Smooth muscle cell (in vitro differentiated cells): Measurements from ENCODE around the gene LARP7. TPM values are rescaled to one million over a fixed set of nuclear protein-coding genes. Genes with fewer than 3 reads are reported as not detected.
"Not testable (repeated sequence)": the region's sequence is repeated elsewhere in the genome, so short reads cannot be mapped to it uniquely, and the experiment has no call there.

Experiments
- DNase-seq: peaks from one replicate; lab custom pipeline; 2025; ENCODE audit not compliant: unreplicated experiment; lab: John Stamatoyannopoulos, UW
- H2AFZ ChIP-seq: fragments of 200-600 bp; sonication (generic); 2 replicates; pipeline ENCODE4 v1.6.0; 2016; ENCODE audit warnings: antibody characterized with exemption, low read depth, mild to moderate bottlenecking
- H3F3A ChIP-seq: fragments of 200-600 bp; sonication (generic); 2 replicates; pipeline ENCODE4 v1.6.0; 2017; ENCODE audit warnings: antibody characterized with exemption, low read depth
- H3K27ac ChIP-seq: fragments of 200-600 bp; sonication (generic); 2 replicates; pipeline ENCODE4 v1.5.1; 2016; ENCODE audit warnings: low read depth, mild to moderate bottlenecking
- H3K27me3 ChIP-seq: fragments of 200-600 bp; sonication (generic); 2 replicates; pipeline ENCODE4 v1.6.1; 2016; ENCODE audit warnings: low read depth, mild to moderate bottlenecking
- H3K36me3 ChIP-seq: fragments of 200-600 bp; sonication (generic); 2 replicates; pipeline ENCODE4 v1.5.1; 2016; ENCODE audit warnings: low read depth
- H3K4me1 ChIP-seq: fragments of 200-600 bp; sonication (generic); 2 replicates; pipeline ENCODE4 v1.5.1; 2016; ENCODE audit warnings: low read depth
- H3K4me2 ChIP-seq: fragments of 200-600 bp; sonication (generic); 2 replicates; pipeline ENCODE4 v1.6.0; 2016; ENCODE audit warnings: mild to moderate bottlenecking
- H3K4me3 ChIP-seq: fragments of 200-600 bp; sonication (generic); 2 replicates; pipeline ENCODE4 v1.5.1; 2016; ENCODE audit warnings: mild to moderate bottlenecking
- H3K79me2 ChIP-seq: fragments of 200-600 bp; sonication (generic); 2 replicates; pipeline ENCODE4 v1.6.0; 2016; ENCODE audit warnings: low read depth, mild to moderate bottlenecking
- H3K9ac ChIP-seq: fragments of 200-600 bp; sonication (generic); 2 replicates; pipeline ENCODE4 v1.6.0; 2016; ENCODE audit warnings: low read depth
- H3K9me3 ChIP-seq: fragments of 200-600 bp; sonication (generic); replicated peaks from 2 replicates; pipeline ENCODE4 v1.5.1; 2016; ENCODE audit warnings: low read depth
- H4K20me1 ChIP-seq: fragments of 200-600 bp; sonication (generic); 2 replicates; pipeline ENCODE4 v1.6.0; 2016; ENCODE audit warnings: low read depth
- WGBS: methylation state at CpG from one replicate; pipeline ENCODE4 v1.1.7; 2016; ENCODE audit warnings: low lambda C conversion rate; 5-methylcytosine and 5-hydroxymethylcytosine counted together
- polyA plus RNA-seq: library from polyadenylated mRNA; unstranded; fragments of >200 nt; fragmentation: Nextera tagmentation; extraction: Ambion mirVana; gene quantifications from 2 replicates; pipeline ENCODE4 v1.2.1, GENCODE V29; 2016
- total RNA-seq: library from RNA; depleted of rRNA; stranded (reverse); fragments of >200 nt; gene quantifications from 2 replicates; pipeline ENCODE4 v1.2.3, GENCODE V29; 2014
- TF ChIP-seq, protein P1 (sequence below): fragments of 200-600 bp; sonication (generic); IDR thresholded peaks from 2 replicates; pipeline ENCODE4 v1.5.1; 2017; ENCODE audit warnings: borderline replicate concordance, mild to moderate bottlenecking, antibody characterized with exemption; ENCODE audit not compliant: insufficient read depth, poor library complexity, severe bottlenecking

The LARP7 gene
- total and polyA plus RNA-seq, 2 experiments from 2014 or later, result 25.2 to 29.4 TPM

DNA sequence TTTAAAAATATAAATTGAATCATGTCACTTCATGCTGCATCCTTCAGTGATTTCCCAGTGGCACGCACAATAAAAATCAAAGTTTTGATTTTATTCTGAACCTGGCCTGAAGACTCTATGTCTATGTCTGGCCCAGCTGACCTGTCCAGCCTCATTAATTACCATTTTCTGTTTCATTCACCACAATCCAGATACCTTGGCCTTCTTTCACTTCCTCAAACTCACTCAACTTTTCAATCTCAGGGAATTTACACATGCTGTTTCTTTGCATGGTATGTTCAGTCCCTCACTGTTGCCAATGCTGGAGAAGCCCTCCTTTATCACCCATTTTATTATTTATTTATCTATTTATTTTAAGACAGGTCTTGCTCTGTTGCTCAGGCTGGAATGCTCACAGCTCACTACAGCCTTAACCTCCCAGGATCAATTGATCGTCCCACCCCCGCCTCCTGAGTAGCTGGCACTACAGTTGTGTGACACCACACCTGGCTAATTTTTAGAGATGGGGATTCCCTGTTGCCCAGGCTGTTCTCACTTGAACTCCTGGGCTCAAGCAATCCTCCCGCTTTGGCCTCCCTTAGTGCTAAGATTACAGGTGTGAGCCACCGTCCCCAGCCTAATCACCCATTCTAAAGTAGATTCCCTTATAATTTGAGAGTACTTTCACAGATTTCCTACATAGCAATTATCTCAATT lies 43.4 kb upstream of the LARP7 start:
- Histone ChIP-seq H3K79me2 (no peaks in the 10 kb centered on the region), H2AFZ (no peak overlapping the region), H3K4me1 (no peaks in the 10 kb centered on the region), H3F3A (no peaks in the 10 kb centered on the region), H4K20me1 (no peaks in the 10 kb centered on the region), H3K4me2 (no peak overlapping the region), H3K9ac (no peak overlapping the region), H3K27me3 (no peaks in the 10 kb centered on the region), H3K9me3 (no peaks in the 10 kb centered on the region), H3K27ac (no peak overlapping the region), H3K4me3 (no peak overlapping the region), H3K36me3 (no peaks in the 10 kb centered on the region)
- no peak for DNase-seq
- 96% methylated on average over 5 of the region's 5 CpGs for WGBS
- TF ChIP-seq, protein P1, sequence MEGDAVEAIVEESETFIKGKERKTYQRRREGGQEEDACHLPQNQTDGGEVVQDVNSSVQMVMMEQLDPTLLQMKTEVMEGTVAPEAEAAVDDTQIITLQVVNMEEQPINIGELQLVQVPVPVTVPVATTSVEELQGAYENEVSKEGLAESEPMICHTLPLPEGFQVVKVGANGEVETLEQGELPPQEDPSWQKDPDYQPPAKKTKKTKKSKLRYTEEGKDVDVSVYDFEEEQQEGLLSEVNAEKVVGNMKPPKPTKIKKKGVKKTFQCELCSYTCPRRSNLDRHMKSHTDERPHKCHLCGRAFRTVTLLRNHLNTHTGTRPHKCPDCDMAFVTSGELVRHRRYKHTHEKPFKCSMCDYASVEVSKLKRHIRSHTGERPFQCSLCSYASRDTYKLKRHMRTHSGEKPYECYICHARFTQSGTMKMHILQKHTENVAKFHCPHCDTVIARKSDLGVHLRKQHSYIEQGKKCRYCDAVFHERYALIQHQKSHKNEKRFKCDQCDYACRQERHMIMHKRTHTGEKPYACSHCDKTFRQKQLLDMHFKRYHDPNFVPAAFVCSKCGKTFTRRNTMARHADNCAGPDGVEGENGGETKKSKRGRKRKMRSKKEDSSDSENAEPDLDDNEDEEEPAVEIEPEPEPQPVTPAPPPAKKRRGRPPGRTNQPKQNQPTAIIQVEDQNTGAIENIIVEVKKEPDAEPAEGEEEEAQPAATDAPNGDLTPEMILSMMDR, result no peak

DNA sequence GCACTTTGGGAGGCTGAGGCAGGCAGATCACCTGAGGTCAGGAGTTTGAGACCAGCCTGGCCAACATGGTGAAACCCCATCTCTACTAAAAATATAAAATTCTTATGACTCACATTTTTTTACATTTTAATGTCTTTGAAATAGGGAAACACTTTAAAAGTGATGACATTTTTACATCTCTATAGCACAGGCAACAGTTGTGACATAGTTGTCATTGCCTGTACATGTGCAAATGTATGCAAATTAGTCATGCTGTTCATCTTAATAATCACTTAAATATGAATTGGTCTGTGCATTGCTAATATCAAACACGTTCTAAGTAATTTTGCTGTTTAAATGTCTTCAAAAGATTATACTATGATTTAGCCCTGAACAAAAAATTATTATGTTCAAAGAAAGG lies 42.0 kb upstream of the LARP7 start:
- TF ChIP-seq, protein P1, result no peak
- Histone ChIP-seq H3K36me3 (no peaks in the 10 kb centered on the region), H3F3A (no peaks in the 10 kb centered on the region), H3K4me3 (no peak overlapping the region), H3K27ac (no peak overlapping the region), H3K9ac (no peak overlapping the region), H3K9me3 (no peaks in the 10 kb centered on the region), H2AFZ (no peak overlapping the region), H4K20me1 (no peaks in the 10 kb centered on the region), H3K4me2 (no peak overlapping the region), H3K27me3 (no peaks in the 10 kb centered on the region), H3K4me1 (no peaks in the 10 kb centered on the region), H3K79me2 (no peaks in the 10 kb centered on the region)
- 80% methylated on average over 1 of the region's 1 CpG for WGBS
- no peak for DNase-seq

DNA sequence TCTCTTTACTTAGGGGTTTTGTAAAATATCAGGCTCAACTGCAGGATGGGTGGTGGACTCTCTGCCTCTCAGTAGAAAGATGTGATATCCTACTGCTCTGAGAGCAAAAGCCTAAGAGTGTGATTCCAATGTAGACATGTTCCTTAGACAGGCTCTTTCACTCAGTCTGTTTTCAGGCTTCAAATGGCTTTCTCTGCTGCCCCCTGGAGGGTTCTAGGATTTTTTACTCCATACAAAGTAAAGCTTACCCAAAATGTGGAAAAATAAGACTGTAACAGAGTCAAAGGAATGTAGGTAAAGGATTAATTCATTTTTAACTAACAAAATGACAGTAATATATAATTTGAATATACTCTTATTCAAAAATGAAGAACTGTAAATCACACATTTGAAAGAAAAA lies 32.4 kb upstream of the LARP7 start:
- H3K4me3 ChIP-seq, result no peak overlapping the region

DNA sequence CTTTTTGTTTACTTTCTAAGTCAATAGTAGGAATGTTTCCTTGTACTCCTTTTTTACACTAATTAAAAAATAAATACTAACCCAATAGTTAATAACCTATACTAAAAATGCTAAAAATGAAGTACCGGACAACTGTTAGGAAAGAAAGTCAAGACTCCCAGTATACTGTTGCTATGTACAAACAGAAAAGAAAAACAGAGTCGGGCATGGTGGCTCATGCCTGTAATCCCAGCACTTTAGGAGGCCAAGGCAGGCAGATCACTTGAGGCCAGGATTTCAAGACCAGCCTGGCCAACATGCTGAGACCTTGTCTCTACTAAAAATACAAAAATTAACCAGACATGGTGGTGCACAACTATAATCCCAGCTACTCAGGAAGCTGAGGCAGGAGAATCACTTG lies 24.1 kb upstream of the LARP7 start:
- H3K4me2 ChIP-seq, H3K9me3 ChIP-seq, H3F3A ChIP-seq, H3K4me1 ChIP-seq, H3K4me3 ChIP-seq, H3K27me3 ChIP-seq, H3K79me2 ChIP-seq, H3K27ac ChIP-seq, H2AFZ ChIP-seq, DNase-seq, H3K36me3 ChIP-seq, H3K9ac ChIP-seq, H4K20me1 ChIP-seq: not testable (repeated sequence)
- WGBS, result 89% methylated on average over 2 of the region's 2 CpGs

More for the DNA sequence above, 32.4 kb upstream of the LARP7 start:
- Histone ChIP-seq H3K79me2 (no peaks in the 10 kb centered on the region), H3K4me2 (no peak overlapping the region), H4K20me1 (no peaks in the 10 kb centered on the region), H3K27me3 (no peaks in the 10 kb centered on the region), H3K36me3 (no peaks in the 10 kb centered on the region), H2AFZ (no peak overlapping the region), H3K4me1 (no peaks in the 10 kb centered on the region), H3K27ac (no peak overlapping the region), H3K9me3 (no peaks in the 10 kb centered on the region), H3F3A (no peaks in the 10 kb centered on the region), H3K9ac (no peak overlapping the region)
- TF ChIP-seq, protein P1, result peak; percentile 77
- DNase-seq, result no peak
